ENCODE results near the gene UBE4B. TPM values are rescaled to one million over a fixed set of nuclear protein-coding genes. Genes with fewer than 3 reads are reported as not detected.

The UBE4B gene
- polyA plus RNA-seq, 1 experiment = 18.2 TPM

DNA sequence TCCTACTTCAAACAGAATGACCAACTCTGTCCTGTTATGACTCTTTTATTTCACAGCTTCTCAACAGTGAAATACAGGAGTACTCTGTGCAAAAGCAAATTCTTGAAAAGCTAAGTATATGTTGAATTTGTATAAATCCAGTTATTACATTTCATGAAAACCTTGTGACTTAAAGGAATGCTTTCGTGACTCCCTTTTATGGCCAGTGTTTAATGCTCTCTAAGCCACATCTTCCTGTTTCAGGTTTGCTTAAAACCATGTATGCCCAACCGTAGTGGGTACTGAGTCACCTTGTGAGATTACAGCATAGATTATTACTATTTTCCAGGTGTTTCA lies 137.4 kb downstream of the UBE4B start:
- Histone ChIP-seq H3K4me3 (ENCODE audit: low read depth, low read length) (no peak overlapping the region), H3K27me3 (ENCODE audit: control insufficient read depth, insufficient read depth, low read length) (no peaks in the 10 kb centered on the region), H3K36me3 (ENCODE audit: control insufficient read depth, insufficient read depth, low read length) (peaks cover 16% of the 10 kb centered on the region)
- ChIA-PET CTCF (interaction anchor here (0.8 to 2.2 kb wide), 2 partner anchors 14 to 168 kb away, joined by 3 to 4 read pairs; no protein-coding TSS in a partner anchor), POLR2A (no interaction called here)
- no peak for DNase-seq (ENCODE audit: low read depth)
- no peak for TF ChIP-seq CTCF (IDR thresholded peaks at IDR 0.05; ENCODE audit: insufficient read depth, low read depth, low read length)

- no peak for TF ChIP-seq CTCF (IDR thresholded peaks at IDR 0.05; ENCODE audit: insufficient read depth, low read depth, low read length)
- DNase-seq (ENCODE audit: low read depth) = no peak
- no peak overlapping the region for H3K4me3 ChIP-seq (ENCODE audit: low read depth, low read length)
- POLR2A ChIA-PET = no interaction called here
- no peaks in the 10 kb centered on the region for H3K27me3 ChIP-seq (ENCODE audit: control insufficient read depth, insufficient read depth, low read length)
- CTCF ChIA-PET = interaction anchor here (1.0 to 2.2 kb wide), 2 partner anchors 15 to 39 kb away, joined by 3 to 4 read pairs; partner anchors contain the start of gene KIF1B
- H3K36me3 ChIP-seq (ENCODE audit: control insufficient read depth, insufficient read depth, low read length) = peaks cover 13% of the 10 kb centered on the region
These were observed 138.5 kb downstream of the UBE4B start for GRCh38 chr1:10171105-10171767.

GRCh38 chr1:10171995-10172669 lies 139.4 kb downstream of the UBE4B start:
- DNase-seq (ENCODE audit: low read depth) = no peak
- no peaks in the 10 kb centered on the region for H3K27me3 ChIP-seq (ENCODE audit: control insufficient read depth, insufficient read depth, low read length)
- POLR2A ChIA-PET = interaction anchor here (0.6 kb wide), 1 partner anchor 14 kb away, joined by 10 read pairs; no protein-coding TSS in a partner anchor
- H3K4me3 ChIP-seq (ENCODE audit: low read depth, low read length) = no peak overlapping the region
- TF ChIP-seq CTCF (IDR thresholded peaks at IDR 0.05; ENCODE audit: insufficient read depth, low read depth, low read length) = no peak
- peaks cover 13% of the 10 kb centered on the region for H3K36me3 ChIP-seq (ENCODE audit: control insufficient read depth, insufficient read depth, low read length)
- CTCF ChIA-PET = no interaction called here

- POLR2A ChIA-PET = no interaction called here
- Histone ChIP-seq H3K36me3 (ENCODE audit: control insufficient read depth, insufficient read depth, low read length) (peaks cover 13% of the 10 kb centered on the region), H3K4me3 (ENCODE audit: low read depth, low read length) (no peak overlapping the region), H3K27me3 (ENCODE audit: control insufficient read depth, insufficient read depth, low read length) (no peaks in the 10 kb centered on the region)
- TF ChIP-seq CTCF (IDR thresholded peaks at IDR 0.05; ENCODE audit: insufficient read depth, low read depth, low read length) = no peak
- CTCF ChIA-PET = no interaction called here
- DNase-seq (ENCODE audit: low read depth) = no peak
These were observed 140.8 kb downstream of the UBE4B start for GRCh38 chr1:10173582-10173981.

DNA sequence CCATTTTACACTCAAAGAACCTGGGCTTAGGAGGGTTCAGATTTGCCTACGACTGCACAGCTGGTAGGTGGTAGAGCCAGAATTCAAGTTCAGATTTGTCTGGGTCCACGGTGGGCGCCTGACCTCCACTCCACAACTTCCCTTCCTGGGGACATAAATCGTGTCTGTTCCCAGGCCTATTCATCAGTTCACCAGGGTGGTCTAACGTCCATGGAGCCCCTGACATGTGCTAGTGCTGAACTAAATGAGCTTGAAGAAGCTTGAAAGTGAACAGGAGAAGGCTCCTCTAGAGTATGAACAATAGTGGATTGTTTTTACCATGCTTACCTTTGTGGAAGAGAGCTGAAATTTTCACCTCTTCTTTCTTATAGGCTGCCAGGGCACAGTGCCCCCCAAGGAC lies 145.1 kb downstream of the UBE4B start:
- TF ChIP-seq CTCF (IDR thresholded peaks at IDR 0.05; ENCODE audit: insufficient read depth, low read depth, low read length) = no peak
- H3K4me3 ChIP-seq (ENCODE audit: low read depth, low read length) = no peak overlapping the region
- no peaks in the 10 kb centered on the region for H3K27me3 ChIP-seq (ENCODE audit: control insufficient read depth, insufficient read depth, low read length)
- CTCF ChIA-PET = interaction anchor here (1.0 to 2.3 kb wide), 4 partner anchors 25 to 235 kb away, joined by 3 to 9 read pairs (median 4); partner anchors contain the start of genes KIF1B, LZIC and NMNAT1
- peaks cover 6% of the 10 kb centered on the region for H3K36me3 ChIP-seq (ENCODE audit: control insufficient read depth, insufficient read depth, low read length)
- POLR2A ChIA-PET = no interaction called here
- no peak for DNase-seq (ENCODE audit: low read depth)
